Neural cell (in vitro differentiated cells): ENCODE results near the gene MTOR. TPM values are rescaled to one million over a fixed set of nuclear protein-coding genes. Genes with fewer than 3 reads are reported as not detected.

Experiments used
- H2AFZ ChIP-seq: fragments of 200-600, 300-800 bp; sonication (generic), shearing (Covaris generic); 2 replicates; pipeline ENCODE4 v1.6.0; 2014; ENCODE audit warnings: low read depth, mild to moderate bottlenecking, antibody characterized with exemption, low read length, moderate library complexity
- H3F3A ChIP-seq: fragments of 200-600 bp; shearing (Covaris generic); 2 replicates; pipeline ENCODE4 v1.6.1; 2016; ENCODE audit warnings: mild to moderate bottlenecking, moderate library complexity, mixed read lengths, antibody characterized with exemption, low read length; ENCODE audit not compliant: insufficient read depth, poor library complexity, severe bottlenecking
- H3K27ac ChIP-seq: fragments of 200-600, 300-800 bp; sonication (generic), shearing (Covaris generic); 2 replicates; pipeline ENCODE4 v1.5.1; 2014; ENCODE audit warnings: mild to moderate bottlenecking, low read length, moderate library complexity
- H3K27me3 ChIP-seq: fragments of 300-800, 200-600 bp; sonication (generic), shearing (Covaris generic); 2 replicates; pipeline ENCODE4 v1.6.0; 2014; ENCODE audit warnings: mild to moderate bottlenecking, low read depth, low read length, moderate library complexity; ENCODE audit not compliant: insufficient read depth
- H3K36me3 ChIP-seq: fragments of 300-800, 200-600 bp; sonication (generic), shearing (Covaris generic); 2 replicates; pipeline ENCODE4 v1.5.1; 2014; ENCODE audit warnings: mild to moderate bottlenecking, antibody characterized with exemption, low read length, moderate library complexity; ENCODE audit not compliant: insufficient read depth
- H3K4me2 ChIP-seq: fragments of 300-800, 200-600 bp; sonication (generic), shearing (Covaris generic); 2 replicates; pipeline ENCODE4 v1.6.0; 2014; ENCODE audit warnings: mild to moderate bottlenecking, low read length
- H3K4me3 ChIP-seq: fragments of 300-800, 200-600 bp; sonication (generic), shearing (Covaris generic); 2 replicates; pipeline ENCODE4 v1.5.1; 2014; ENCODE audit warnings: mild to moderate bottlenecking, low read length, moderate library complexity
- H3K79me2 ChIP-seq: fragments of 200-600 bp; shearing (Covaris generic); replicated peaks from 2 replicates; pipeline ENCODE4 v1.6.0; 2014; ENCODE audit warnings: mild to moderate bottlenecking, low read length, moderate library complexity; ENCODE audit not compliant: insufficient read depth
- H3K9ac ChIP-seq: fragments of 300-800, 200-600 bp; sonication (generic), shearing (Covaris generic); 2 replicates; pipeline ENCODE4 v1.6.1; 2016; ENCODE audit warnings: mild to moderate bottlenecking, low read length, mixed read lengths
- H3K9me2 ChIP-seq: fragments of 200-600 bp; shearing (Covaris generic); 2 replicates; pipeline ENCODE4 v1.6.1; 2016; ENCODE audit warnings: mild to moderate bottlenecking, low read length, mixed read lengths; ENCODE audit not compliant: insufficient read depth
- H3K9me3 ChIP-seq: fragments of 200-600, 300-800 bp; sonication (generic), shearing (Covaris generic); 2 replicates; pipeline ENCODE4 v1.6.1; 2016; ENCODE audit warnings: mild to moderate bottlenecking, mixed run types, low read length, moderate library complexity, mixed read lengths
- H4K20me1 ChIP-seq: fragments of 200-600 bp; shearing (Covaris generic); 2 replicates; pipeline ENCODE4 v1.6.1; 2016; ENCODE audit warnings: mild to moderate bottlenecking, mixed run types; ENCODE audit not compliant: insufficient read depth
- EP300 ChIP-seq: fragments of 450-650 bp; conservative IDR thresholded peaks from 2 replicates; pipeline ENCODE4 v1.6.1; 2014; ENCODE audit warnings: antibody characterized with exemption, mild to moderate bottlenecking, moderate library complexity; ENCODE audit not compliant: poor library complexity, severe bottlenecking
- EZH2 ChIP-seq: fragments of 200-600, 300-800 bp; shearing (Covaris generic), sonication (generic); IDR thresholded peaks from 2 replicates; pipeline ENCODE4 v1.6.1; 2014; ENCODE audit warnings: antibody characterized with exemption, low read length, borderline replicate concordance, mild to moderate bottlenecking; ENCODE audit not compliant: insufficient read depth, poor library complexity, severe bottlenecking
- MXI1 ChIP-seq: fragments of 450-650 bp; conservative IDR thresholded peaks from 2 replicates; pipeline ENCODE4 v1.6.1; 2014; ENCODE audit warnings: antibody characterized with exemption, mild to moderate bottlenecking; ENCODE audit not compliant: poor library complexity, severe bottlenecking
- POLR2AphosphoS5 ChIP-seq: IDR thresholded peaks from 2 replicates; pipeline ENCODE4 v1.6.1; 2012
- RAD21 ChIP-seq: fragments of 450-650 bp; conservative IDR thresholded peaks from 2 replicates; pipeline ENCODE4 v1.6.1; 2014; ENCODE audit warnings: antibody characterized with exemption, mild to moderate bottlenecking, moderate library complexity
- SMC3 ChIP-seq: fragments of 450-650 bp; conservative IDR thresholded peaks from 2 replicates; pipeline ENCODE4 v1.6.1; 2014; ENCODE audit warnings: antibody characterized with exemption, mild to moderate bottlenecking, moderate library complexity; ENCODE audit not compliant: poor library complexity
- polyA plus RNA-seq: library from polyadenylated mRNA; depleted of rRNA; stranded (reverse); fragments of >200 nt; gene quantifications from 2 replicates; pipeline ENCODE4 v1.2.3, GENCODE V29; 2014
- TF ChIP-seq, protein P1 (sequence below): fragments of 450-650 bp; IDR thresholded peaks from 2 replicates; pipeline ENCODE4 v1.5.1; 2014; ENCODE audit warnings: antibody characterized with exemption, mild to moderate bottlenecking, moderate library complexity; ENCODE audit not compliant: poor library complexity, severe bottlenecking
- TF ChIP-seq, protein P2 (sequence below): IDR thresholded peaks from 2 replicates; pipeline ENCODE4 v1.6.1; 2012; ENCODE audit warnings: borderline replicate concordance

Gene MTOR
- polyA plus RNA-seq, 1 donor from 2014 or later, result 41.2 TPM

DNA sequence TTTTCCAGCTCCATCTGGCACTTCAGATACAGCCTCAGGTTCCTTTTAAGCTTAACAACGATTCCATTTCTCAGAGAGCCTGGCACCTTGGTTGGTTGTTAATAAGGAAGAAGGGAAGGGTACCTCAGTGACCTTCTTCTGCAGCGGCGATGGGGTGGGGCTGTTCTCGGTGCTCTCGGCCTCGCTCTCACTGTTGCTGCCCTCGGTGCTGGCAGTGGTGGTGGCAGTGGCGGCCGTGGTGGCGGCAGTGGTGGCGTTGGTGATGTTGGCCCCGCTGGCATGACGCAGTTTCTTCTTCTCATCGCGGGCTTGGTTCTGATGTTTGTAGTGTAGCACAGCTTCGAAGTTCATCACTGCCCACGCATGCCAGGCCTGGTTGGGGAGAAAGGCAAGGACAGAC, 131.9 kb downstream of the MTOR start:
- no peaks in the 10 kb centered on the region for H3K9me2 ChIP-seq

DNA sequence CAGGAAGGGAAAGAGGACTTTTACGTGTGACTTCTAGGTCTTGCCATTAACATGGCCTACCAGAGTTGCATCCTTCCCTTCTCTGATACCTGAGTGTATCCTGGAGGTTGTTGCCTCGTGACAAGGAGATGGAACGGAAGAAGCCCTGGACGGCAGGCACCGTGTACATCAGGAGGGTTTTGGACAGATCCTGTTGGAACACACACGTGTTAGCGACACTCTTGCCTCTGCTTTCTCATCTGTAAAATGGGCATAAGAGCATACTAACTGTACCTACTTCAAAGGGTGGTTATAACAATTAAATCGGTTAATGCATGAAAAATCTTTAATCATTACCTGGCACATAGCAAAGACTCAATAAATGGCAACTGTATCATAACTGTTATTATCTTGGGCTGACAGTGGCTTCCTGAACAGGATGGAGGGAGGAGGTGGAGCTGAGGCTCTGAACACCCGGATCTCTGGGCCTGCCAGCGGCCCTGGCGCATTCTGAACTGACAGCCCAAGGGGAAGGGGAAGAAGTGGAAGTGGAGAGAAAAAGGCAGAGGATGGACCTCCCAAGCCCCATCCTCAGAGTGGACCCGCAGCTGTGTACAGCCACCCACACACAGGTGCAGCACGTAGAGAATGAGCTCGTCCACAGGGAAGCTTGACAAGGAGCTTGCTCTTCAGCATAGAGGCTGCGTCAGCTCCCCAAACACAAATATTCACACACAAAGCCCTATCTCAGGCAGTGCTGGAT, 132.5 kb downstream of the MTOR start:
- H3K4me2 ChIP-seq, result no peak overlapping the region
- no peaks in the 10 kb centered on the region for H3K27me3 ChIP-seq
- H4K20me1 ChIP-seq, result no peaks in the 10 kb centered on the region
- no peak overlapping the region for H3K27ac ChIP-seq
- H3F3A ChIP-seq, result no peaks in the 10 kb centered on the region
- H3K9ac ChIP-seq, result no peak overlapping the region
- no peaks in the 10 kb centered on the region for H3K9me2 ChIP-seq
- TF ChIP-seq POLR2AphosphoS5 (no peak), SMC3 (no peak), MXI1 (no peak), RAD21 (no peak), EZH2 (no peak)
- TF ChIP-seq, protein P1, sequence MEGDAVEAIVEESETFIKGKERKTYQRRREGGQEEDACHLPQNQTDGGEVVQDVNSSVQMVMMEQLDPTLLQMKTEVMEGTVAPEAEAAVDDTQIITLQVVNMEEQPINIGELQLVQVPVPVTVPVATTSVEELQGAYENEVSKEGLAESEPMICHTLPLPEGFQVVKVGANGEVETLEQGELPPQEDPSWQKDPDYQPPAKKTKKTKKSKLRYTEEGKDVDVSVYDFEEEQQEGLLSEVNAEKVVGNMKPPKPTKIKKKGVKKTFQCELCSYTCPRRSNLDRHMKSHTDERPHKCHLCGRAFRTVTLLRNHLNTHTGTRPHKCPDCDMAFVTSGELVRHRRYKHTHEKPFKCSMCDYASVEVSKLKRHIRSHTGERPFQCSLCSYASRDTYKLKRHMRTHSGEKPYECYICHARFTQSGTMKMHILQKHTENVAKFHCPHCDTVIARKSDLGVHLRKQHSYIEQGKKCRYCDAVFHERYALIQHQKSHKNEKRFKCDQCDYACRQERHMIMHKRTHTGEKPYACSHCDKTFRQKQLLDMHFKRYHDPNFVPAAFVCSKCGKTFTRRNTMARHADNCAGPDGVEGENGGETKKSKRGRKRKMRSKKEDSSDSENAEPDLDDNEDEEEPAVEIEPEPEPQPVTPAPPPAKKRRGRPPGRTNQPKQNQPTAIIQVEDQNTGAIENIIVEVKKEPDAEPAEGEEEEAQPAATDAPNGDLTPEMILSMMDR, result no peak
- no peak overlapping the region for H2AFZ ChIP-seq
- no peak overlapping the region for H3K4me3 ChIP-seq
- H3K9me3 ChIP-seq, result no peaks in the 10 kb centered on the region
- no peaks in the 10 kb centered on the region for H3K79me2 ChIP-seq
- peaks cover 8% of the 10 kb centered on the region for H3K36me3 ChIP-seq

More for the DNA sequence above, 131.9 kb downstream of the MTOR start:
- Histone ChIP-seq H3K79me2 (no peaks in the 10 kb centered on the region), H4K20me1 (no peaks in the 10 kb centered on the region), H3K36me3 (peaks cover 8% of the 10 kb centered on the region), H3F3A (no peaks in the 10 kb centered on the region), H3K9ac (no peak overlapping the region), H3K4me2 (no peak overlapping the region), H3K9me3 (no peaks in the 10 kb centered on the region), H3K4me3 (no peak overlapping the region), H3K27me3 (no peaks in the 10 kb centered on the region), H2AFZ (no peak overlapping the region), H3K27ac (no peak overlapping the region)
- TF ChIP-seq, protein P2, sequence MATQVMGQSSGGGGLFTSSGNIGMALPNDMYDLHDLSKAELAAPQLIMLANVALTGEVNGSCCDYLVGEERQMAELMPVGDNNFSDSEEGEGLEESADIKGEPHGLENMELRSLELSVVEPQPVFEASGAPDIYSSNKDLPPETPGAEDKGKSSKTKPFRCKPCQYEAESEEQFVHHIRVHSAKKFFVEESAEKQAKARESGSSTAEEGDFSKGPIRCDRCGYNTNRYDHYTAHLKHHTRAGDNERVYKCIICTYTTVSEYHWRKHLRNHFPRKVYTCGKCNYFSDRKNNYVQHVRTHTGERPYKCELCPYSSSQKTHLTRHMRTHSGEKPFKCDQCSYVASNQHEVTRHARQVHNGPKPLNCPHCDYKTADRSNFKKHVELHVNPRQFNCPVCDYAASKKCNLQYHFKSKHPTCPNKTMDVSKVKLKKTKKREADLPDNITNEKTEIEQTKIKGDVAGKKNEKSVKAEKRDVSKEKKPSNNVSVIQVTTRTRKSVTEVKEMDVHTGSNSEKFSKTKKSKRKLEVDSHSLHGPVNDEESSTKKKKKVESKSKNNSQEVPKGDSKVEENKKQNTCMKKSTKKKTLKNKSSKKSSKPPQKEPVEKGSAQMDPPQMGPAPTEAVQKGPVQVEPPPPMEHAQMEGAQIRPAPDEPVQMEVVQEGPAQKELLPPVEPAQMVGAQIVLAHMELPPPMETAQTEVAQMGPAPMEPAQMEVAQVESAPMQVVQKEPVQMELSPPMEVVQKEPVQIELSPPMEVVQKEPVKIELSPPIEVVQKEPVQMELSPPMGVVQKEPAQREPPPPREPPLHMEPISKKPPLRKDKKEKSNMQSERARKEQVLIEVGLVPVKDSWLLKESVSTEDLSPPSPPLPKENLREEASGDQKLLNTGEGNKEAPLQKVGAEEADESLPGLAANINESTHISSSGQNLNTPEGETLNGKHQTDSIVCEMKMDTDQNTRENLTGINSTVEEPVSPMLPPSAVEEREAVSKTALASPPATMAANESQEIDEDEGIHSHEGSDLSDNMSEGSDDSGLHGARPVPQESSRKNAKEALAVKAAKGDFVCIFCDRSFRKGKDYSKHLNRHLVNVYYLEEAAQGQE, result no peak
- no peak for TF ChIP-seq RAD21
- no peak for TF ChIP-seq POLR2AphosphoS5
- no peak for TF ChIP-seq SMC3
- no peak for TF ChIP-seq MXI1
- TF ChIP-seq, protein P1, result no peak
- no peak for TF ChIP-seq EP300
- TF ChIP-seq EZH2, result no peak
